Measurements from ENCODE around the gene TIGD2.

Gene TIGD2

GRCh38 chr4:89162987-89163386 is 51.7 kb downstream of the TIGD2 start:
- no peak for DNase-seq (ENCODE audit: low spot score)

GRCh38 chr4:89164400-89164799 is 53.1 kb downstream of the TIGD2 start:
- DNase-seq (ENCODE audit: low spot score): no peak

Data from Ammon's horn (tissue), 1 donor.